Uterus (tissue), 4 donors: ENCODE measurements around the gene PTPN1. TPM values are rescaled to one million over a fixed set of nuclear protein-coding genes. Genes with fewer than 3 reads are reported as not detected.

Experiments
- DNase-seq, 2 donors: peaks; one replicate each; pipeline ENCODE4 v3.0.0-alpha.2; 2019 to 2020
- H3K27ac ChIP-seq, 2 donors: fragments of 200-600 bp; sonication (generic); 1 replicate in 1 of 2; 2 replicates in 1 of 2; pipeline ENCODE4 v1.5.1; 2016 to 2018
- H3K27me3 ChIP-seq, 2 donors: fragments of 200-600 bp; sonication (generic); one replicate each; pipeline ENCODE4 v1.5.1; 2018 to 2019; ENCODE audit warnings: control low read depth in 1 of 2
- H3K36me3 ChIP-seq, 2 donors: fragments of 200-600 bp; sonication (generic); one replicate each; pipeline ENCODE4 v1.5.1; 2019; ENCODE audit warnings: control low read depth in 1 of 2
- H3K4me1 ChIP-seq, 2 donors: fragments of 200-600 bp; sonication (generic); one replicate each; pipeline ENCODE4 v1.5.1; 2018 to 2019; ENCODE audit warnings: control low read depth in 1 of 2
- H3K4me3 ChIP-seq, 2 donors: fragments of 200-600 bp; sonication (generic); 1 replicate in 1 of 2; 2 replicates in 1 of 2; pipeline ENCODE4 v1.5.1; 2018 to 2019; ENCODE audit warnings: mild to moderate bottlenecking in 1 of 2
- H3K9me3 ChIP-seq, 2 donors: fragments of 200-600 bp; sonication (generic); one replicate each; pipeline ENCODE4 v1.5.1; 2019; ENCODE audit warnings: control low read depth in 1 of 2
- CTCF ChIP-seq, 4 experiments: fragments of 200-600 bp in 2 of 4; fragments of 450-650 bp in 2 of 4; sonication (generic) in 2 of 4; IDR thresholded peaks; one replicate each; pipeline ENCODE4 v1.5.1; 2016 to 2019; ENCODE audit warnings: antibody characterized with exemption in 4 of 4, mild to moderate bottlenecking in 2 of 4, moderate library complexity in 1 of 4
- POLR2A ChIP-seq, 2 donors: fragments of 450-650 bp; IDR thresholded peaks; one replicate each; pipeline ENCODE4 v1.6.1; 2016; ENCODE audit warnings: antibody characterized with exemption in 2 of 2, mild to moderate bottlenecking in 1 of 2, moderate library complexity in 1 of 2
- intact Hi-C: fragments of 100-400 bp; cut with DNase I; formaldehyde crosslinking; loops from one replicate; pipeline ENCODE4 v1.15.1; 2023; ENCODE audit warnings: low total_unique reads
- total RNA-seq, 4 donors: library from RNA; depleted of rRNA in 3 of 4; stranded (reverse); fragments of >200 nt in 3 of 4; gene quantifications; one replicate each; pipeline versions ENCODE4 v1.1.0 to v1.2.4, GENCODE V29; 2014 to 2023
- donor health status: DM: yes; HTN: yes; CAD: no.

The PTPN1 gene
- total RNA-seq, 4 donors from 2014 or later, result 14.1 to 33.9 (median 20.2) TPM

GRCh38 chr20:50560867-50561266 is 50.7 kb downstream of the PTPN1 start:
- TF ChIP-seq CTCF (IDR thresholded peaks at IDR 0.05), result no peak
- TF ChIP-seq POLR2A (IDR thresholded peaks at IDR 0.05), result no peak
- no peaks in the 10 kb centered on the region for H3K27me3 ChIP-seq
- no peaks in the 10 kb centered on the region for H3K36me3 ChIP-seq
- intact Hi-C loops, result no loop called here
- no peaks in the 10 kb centered on the region for H3K4me1 ChIP-seq
- no peak overlapping the region for H3K4me3 ChIP-seq
- no peaks in the 10 kb centered on the region for H3K9me3 ChIP-seq
- DNase-seq, result no peak
- peak overlapping the region; percentile 69 to 86 for H3K27ac ChIP-seq

- Histone ChIP-seq H3K4me1 (no peaks in the 10 kb centered on the region), H3K36me3 (no peaks in the 10 kb centered on the region), H3K4me3 (no peak overlapping the region), H3K27ac (peak overlapping the region; percentile 69 to 86), H3K9me3 (no peaks in the 10 kb centered on the region), H3K27me3 (no peaks in the 10 kb centered on the region)
- intact Hi-C loops, result no loop called here
- DNase-seq, result peak in 1 of 2 donors; percentile 76
- TF ChIP-seq POLR2A (IDR thresholded peaks at IDR 0.05), result no peak
- no peak for TF ChIP-seq CTCF (IDR thresholded peaks at IDR 0.05)
These were observed 51.3 kb downstream of the PTPN1 start for GRCh38 chr20:50561379-50562078.

GRCh38 chr20:50562262-50562701 is 52.1 kb downstream of the PTPN1 start:
- peak overlapping the region; percentile 69 to 86 for H3K27ac ChIP-seq
- H3K36me3 ChIP-seq, result no peaks in the 10 kb centered on the region
- H3K4me1 ChIP-seq, result no peaks in the 10 kb centered on the region
- TF ChIP-seq POLR2A (IDR thresholded peaks at IDR 0.05) (no peak), CTCF (IDR thresholded peaks at IDR 0.05) (no peak)
- no peaks in the 10 kb centered on the region for H3K9me3 ChIP-seq
- no peaks in the 10 kb centered on the region for H3K27me3 ChIP-seq
- intact Hi-C loops, result no loop called here
- DNase-seq, result no peak
- H3K4me3 ChIP-seq, result no peak overlapping the region

GRCh38 chr20:50563133-50563944 is 53.2 kb downstream of the PTPN1 start:
- Histone ChIP-seq H3K27me3 (no peaks in the 10 kb centered on the region), H3K27ac (no peak overlapping the region)

More at GRCh38 chr20:50563133-50563944, 53.2 kb downstream of the PTPN1 start:
- intact Hi-C loops, result no loop called here
- no peaks in the 10 kb centered on the region for H3K36me3 ChIP-seq
- no peak overlapping the region for H3K4me3 ChIP-seq
- no peak for DNase-seq
- TF ChIP-seq POLR2A (IDR thresholded peaks at IDR 0.05) (no peak), CTCF (IDR thresholded peaks at IDR 0.05) (no peak)
- no peaks in the 10 kb centered on the region for H3K4me1 ChIP-seq
- H3K9me3 ChIP-seq, result no peaks in the 10 kb centered on the region
